ENCODE measurements around the gene NENF. TPM values are rescaled to one million over a fixed set of nuclear protein-coding genes. Genes with fewer than 3 reads are reported as not detected.
"Not testable (repeated sequence)": the region's sequence is repeated elsewhere in the genome, so short reads cannot be mapped to it uniquely, and the experiment has no call there.

The NENF gene
- polyA plus RNA-seq, 1 donor from 2014 or later, result 7.9 TPM

DNA sequence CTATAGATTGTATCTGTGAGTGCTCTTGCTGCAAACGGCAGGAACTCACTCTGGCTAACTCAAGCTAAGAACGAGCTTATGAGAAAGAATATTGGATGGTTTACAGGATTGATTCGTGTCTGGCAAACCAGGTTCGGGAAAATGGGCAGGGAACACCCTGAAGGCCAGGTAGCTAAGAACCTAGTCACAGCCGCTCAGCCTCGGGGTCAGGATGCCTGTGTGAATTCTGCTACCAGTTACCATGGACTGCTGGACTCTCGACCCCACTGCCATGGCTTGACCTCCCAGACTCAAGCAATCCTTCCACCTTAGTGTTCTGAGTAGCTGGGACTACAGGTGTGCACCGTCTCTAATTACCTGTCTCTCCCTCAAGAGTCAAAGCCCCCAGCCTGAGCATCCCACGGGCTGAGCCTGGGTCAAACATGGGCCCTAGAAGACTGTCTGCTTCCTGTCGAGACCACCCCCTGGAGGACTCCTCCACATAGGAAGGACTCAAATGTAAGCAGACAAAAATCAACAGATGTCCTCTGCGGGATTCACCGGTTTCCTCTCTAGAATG, 45.8 kb downstream of the NENF start:
- TF ChIP-seq EZH2 (IDR thresholded peaks at IDR 0.05; ENCODE audit: borderline replicate concordance, insufficient read depth, low read length, poor library complexity, severe bottlenecking) (no peak), EP300 (conservative IDR thresholded peaks at IDR 0.05; ENCODE audit: poor library complexity, severe bottlenecking) (no peak), RAD21 (conservative IDR thresholded peaks at IDR 0.05) (no peak), SMC3 (conservative IDR thresholded peaks at IDR 0.05; ENCODE audit: poor library complexity) (no peak), MXI1 (conservative IDR thresholded peaks at IDR 0.05; ENCODE audit: poor library complexity, severe bottlenecking) (no peak), REST (IDR thresholded peaks at IDR 0.05; ENCODE audit: borderline replicate concordance) (no peak), TAF1 (IDR thresholded peaks at IDR 0.05; ENCODE audit: low read depth) (no peak), POLR2AphosphoS5 (IDR thresholded peaks at IDR 0.05) (no peak)
- TF ChIP-seq, protein P1, sequence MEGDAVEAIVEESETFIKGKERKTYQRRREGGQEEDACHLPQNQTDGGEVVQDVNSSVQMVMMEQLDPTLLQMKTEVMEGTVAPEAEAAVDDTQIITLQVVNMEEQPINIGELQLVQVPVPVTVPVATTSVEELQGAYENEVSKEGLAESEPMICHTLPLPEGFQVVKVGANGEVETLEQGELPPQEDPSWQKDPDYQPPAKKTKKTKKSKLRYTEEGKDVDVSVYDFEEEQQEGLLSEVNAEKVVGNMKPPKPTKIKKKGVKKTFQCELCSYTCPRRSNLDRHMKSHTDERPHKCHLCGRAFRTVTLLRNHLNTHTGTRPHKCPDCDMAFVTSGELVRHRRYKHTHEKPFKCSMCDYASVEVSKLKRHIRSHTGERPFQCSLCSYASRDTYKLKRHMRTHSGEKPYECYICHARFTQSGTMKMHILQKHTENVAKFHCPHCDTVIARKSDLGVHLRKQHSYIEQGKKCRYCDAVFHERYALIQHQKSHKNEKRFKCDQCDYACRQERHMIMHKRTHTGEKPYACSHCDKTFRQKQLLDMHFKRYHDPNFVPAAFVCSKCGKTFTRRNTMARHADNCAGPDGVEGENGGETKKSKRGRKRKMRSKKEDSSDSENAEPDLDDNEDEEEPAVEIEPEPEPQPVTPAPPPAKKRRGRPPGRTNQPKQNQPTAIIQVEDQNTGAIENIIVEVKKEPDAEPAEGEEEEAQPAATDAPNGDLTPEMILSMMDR (IDR thresholded peaks at IDR 0.05; ENCODE audit: poor library complexity, severe bottlenecking), result no peak

DNA sequence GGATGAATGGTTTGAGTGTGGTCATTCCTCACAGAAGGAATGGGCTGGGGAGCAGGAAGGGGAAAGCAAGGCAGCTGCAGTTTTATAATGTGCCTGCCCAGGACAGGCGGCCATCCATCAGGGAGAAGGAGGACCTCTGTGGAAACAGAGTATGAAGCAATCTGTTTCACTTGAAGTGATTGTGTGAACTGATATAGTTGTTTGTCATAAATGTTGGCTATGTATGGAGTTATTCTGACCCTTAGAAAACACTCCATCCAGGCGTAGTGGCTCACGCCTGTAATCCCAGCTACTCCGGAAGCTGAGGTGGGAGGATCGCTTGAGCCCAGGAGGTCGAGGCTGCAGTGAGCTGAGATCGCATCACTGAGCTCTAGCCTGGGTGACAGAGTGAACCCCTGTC, 46.5 kb downstream of the NENF start:
- Histone ChIP-seq H2AFZ (ENCODE audit: low read depth, low read length) (no peak overlapping the region), H3K36me3 (ENCODE audit: insufficient read depth, low read length) (no peaks in the 10 kb centered on the region), H3K79me2 (replicated peaks; ENCODE audit: insufficient read depth, low read length) (no peaks in the 10 kb centered on the region), H3K9me3 (ENCODE audit: low read length) (no peaks in the 10 kb centered on the region), H3K4me2 (ENCODE audit: low read length) (no peak overlapping the region), H4K20me1 (ENCODE audit: insufficient read depth) (no peaks in the 10 kb centered on the region), H3K27ac (ENCODE audit: low read length) (no peak overlapping the region), H3K4me3 (ENCODE audit: low read length) (no peak overlapping the region), H3F3A (ENCODE audit: insufficient read depth, low read length, poor library complexity, severe bottlenecking) (no peaks in the 10 kb centered on the region), H3K9me2 (ENCODE audit: insufficient read depth, low read length) (no peaks in the 10 kb centered on the region), H3K9ac (ENCODE audit: low read length) (no peak overlapping the region), H3K27me3 (ENCODE audit: insufficient read depth, low read depth, low read length) (no peaks in the 10 kb centered on the region)
- TF ChIP-seq REST (IDR thresholded peaks at IDR 0.05; ENCODE audit: borderline replicate concordance), result no peak
- TF ChIP-seq, protein P1 (IDR thresholded peaks at IDR 0.05; ENCODE audit: poor library complexity, severe bottlenecking), result no peak
- TF ChIP-seq EZH2 (IDR thresholded peaks at IDR 0.05; ENCODE audit: borderline replicate concordance, insufficient read depth, low read length, poor library complexity, severe bottlenecking), result no peak
- no peak for TF ChIP-seq MXI1 (conservative IDR thresholded peaks at IDR 0.05; ENCODE audit: poor library complexity, severe bottlenecking)
- no peak for TF ChIP-seq SMC3 (conservative IDR thresholded peaks at IDR 0.05; ENCODE audit: poor library complexity)
- no peak for TF ChIP-seq TAF1 (IDR thresholded peaks at IDR 0.05; ENCODE audit: low read depth)
- TF ChIP-seq RAD21 (conservative IDR thresholded peaks at IDR 0.05), result no peak
- TF ChIP-seq POLR2AphosphoS5 (IDR thresholded peaks at IDR 0.05), result no peak
- TF ChIP-seq EP300 (conservative IDR thresholded peaks at IDR 0.05; ENCODE audit: poor library complexity, severe bottlenecking), result no peak

More for the DNA sequence above, 45.8 kb downstream of the NENF start:
- no peaks in the 10 kb centered on the region for H3K27me3 ChIP-seq (ENCODE audit: insufficient read depth, low read depth, low read length)
- no peak overlapping the region for H3K4me3 ChIP-seq (ENCODE audit: low read length)
- H4K20me1 ChIP-seq (ENCODE audit: insufficient read depth), result no peaks in the 10 kb centered on the region
- H3K4me2 ChIP-seq (ENCODE audit: low read length), result no peak overlapping the region
- no peaks in the 10 kb centered on the region for H3K9me2 ChIP-seq (ENCODE audit: insufficient read depth, low read length)
- H3K79me2 ChIP-seq (replicated peaks; ENCODE audit: insufficient read depth, low read length), result no peaks in the 10 kb centered on the region
- no peak overlapping the region for H2AFZ ChIP-seq (ENCODE audit: low read depth, low read length)
- H3K27ac ChIP-seq (ENCODE audit: low read length), result no peak overlapping the region
- no peaks in the 10 kb centered on the region for H3K36me3 ChIP-seq (ENCODE audit: insufficient read depth, low read length)
- H3K9ac ChIP-seq (ENCODE audit: low read length), result no peak overlapping the region
- H3K9me3 ChIP-seq (ENCODE audit: low read length), result no peaks in the 10 kb centered on the region
- H3F3A ChIP-seq (ENCODE audit: insufficient read depth, low read length, poor library complexity, severe bottlenecking), result no peaks in the 10 kb centered on the region

DNA sequence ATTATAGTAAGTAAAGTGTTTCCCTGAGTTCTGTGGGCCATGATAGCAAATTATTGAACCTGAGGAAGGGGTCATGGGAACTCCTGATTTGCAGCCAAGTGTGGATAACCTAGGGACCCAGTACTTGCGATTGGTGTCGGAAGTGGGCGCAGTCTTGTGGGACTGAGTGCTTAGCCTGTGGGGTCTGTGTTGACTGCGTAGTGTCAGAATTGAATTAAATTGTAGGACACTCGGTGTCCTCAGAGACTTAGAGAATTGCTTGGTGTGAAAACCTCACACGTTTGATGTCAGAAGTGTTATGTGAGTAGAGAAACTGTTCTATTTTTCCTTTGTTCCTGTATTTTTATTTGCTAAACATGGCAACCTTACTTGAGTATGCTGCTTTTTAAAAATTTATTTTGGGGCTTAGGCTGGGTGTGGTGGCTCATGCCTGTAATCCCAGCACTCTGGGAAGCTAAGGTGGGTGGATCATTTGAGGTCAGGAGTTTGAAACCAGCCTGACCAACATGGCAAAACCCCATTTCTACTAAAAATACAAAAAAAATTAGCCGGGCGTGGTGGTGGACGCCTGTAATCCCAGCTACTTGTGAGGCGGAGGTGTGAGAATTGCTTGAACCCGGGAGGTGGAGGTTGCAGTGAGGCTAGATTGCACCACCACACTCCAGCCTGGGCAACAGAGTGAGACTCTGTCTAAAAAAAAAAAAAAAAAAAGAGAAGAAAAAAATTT, 48.2 kb downstream of the NENF start:
- H3K27ac ChIP-seq (ENCODE audit: low read length); H4K20me1 ChIP-seq (ENCODE audit: insufficient read depth); H3K9me2 ChIP-seq (ENCODE audit: insufficient read depth, low read length); H3K4me2 ChIP-seq (ENCODE audit: low read length); H3K4me3 ChIP-seq (ENCODE audit: low read length); H2AFZ ChIP-seq (ENCODE audit: low read depth, low read length); H3K9ac ChIP-seq (ENCODE audit: low read length); H3F3A ChIP-seq (ENCODE audit: insufficient read depth, low read length, poor library complexity, severe bottlenecking); H3K36me3 ChIP-seq (ENCODE audit: insufficient read depth, low read length); H3K9me3 ChIP-seq (ENCODE audit: low read length); H3K27me3 ChIP-seq (ENCODE audit: insufficient read depth, low read depth, low read length); H3K79me2 ChIP-seq (replicated peaks; ENCODE audit: insufficient read depth, low read length): not testable (repeated sequence)

Data from neural cell (in vitro differentiated cells).